Measurements from ENCODE around the gene SETD1B.
A peak's percentile ranks its signal among the peaks of the same experiment; 100 is the strongest.

Gene SETD1B

GRCh38 chr12:121780429-121780828, 23.4 kb upstream of the SETD1B start:
- H3K4me3 ChIP-seq (ENCODE audit: low read depth, low read length), result no peak overlapping the region
- no peak for DNase-seq (ENCODE audit: low read depth)
- no peak for TF ChIP-seq CTCF (IDR thresholded peaks at IDR 0.05; ENCODE audit: insufficient read depth, low read depth, low read length, missing control alignments)

- DNase-seq (ENCODE audit: low read depth), result peak; percentile 53
- peak overlapping the region; percentile 6 for H3K4me3 ChIP-seq (ENCODE audit: low read depth, low read length)
- no peak for TF ChIP-seq CTCF (IDR thresholded peaks at IDR 0.05; ENCODE audit: insufficient read depth, low read depth, low read length, missing control alignments)
Observed at GRCh38 chr12:121781484-121781997, 22.3 kb upstream of the SETD1B start.

GRCh38 chr12:121781998-121782979, 21.5 kb upstream of the SETD1B start:
- TF ChIP-seq CTCF (IDR thresholded peaks at IDR 0.05; ENCODE audit: insufficient read depth, low read depth, low read length, missing control alignments), result no peak
- peak overlapping the region; percentile 39 for H3K4me3 ChIP-seq (ENCODE audit: low read depth, low read length)
- peak; percentile 89 for DNase-seq (ENCODE audit: low read depth)

- H3K4me3 ChIP-seq (ENCODE audit: low read depth, low read length), result no peak overlapping the region
- no peak for DNase-seq (ENCODE audit: low read depth)
- TF ChIP-seq CTCF (IDR thresholded peaks at IDR 0.05; ENCODE audit: insufficient read depth, low read depth, low read length, missing control alignments), result no peak
Observed at GRCh38 chr12:121783766-121784165, 20.0 kb upstream of the SETD1B start.

GRCh38 chr12:121784460-121784859, 19.3 kb upstream of the SETD1B start:
- no peak for DNase-seq (ENCODE audit: low read depth)
- H3K4me3 ChIP-seq (ENCODE audit: low read depth, low read length), result no peak overlapping the region
- TF ChIP-seq CTCF (IDR thresholded peaks at IDR 0.05; ENCODE audit: insufficient read depth, low read depth, low read length, missing control alignments), result no peak

- no peak for DNase-seq (ENCODE audit: low read depth)
- TF ChIP-seq CTCF (IDR thresholded peaks at IDR 0.05; ENCODE audit: insufficient read depth, low read depth, low read length, missing control alignments), result no peak
- no peak overlapping the region for H3K4me3 ChIP-seq (ENCODE audit: low read depth, low read length)
Observed at GRCh38 chr12:121786440-121786825, 17.4 kb upstream of the SETD1B start.
